HG02870 (cell line): ENCODE results near the gene PAXX.

Experiments
- ATAC-seq: cut with Tn5 transposase; IDR thresholded peaks from one replicate; pipeline ENCODE4 v1.9.1; 2021; ENCODE audit warnings: mild to moderate bottlenecking, moderate library complexity; ENCODE audit not compliant: unreplicated experiment

Gene PAXX

GRCh38 chr9:136991993-136992818 is at the start of gene PAXX:
TSS of gene PAXX (plus strand) at chr9:136992422. CDS start at chr9:136992444, 22 bp downstream.
- ATAC-seq, result no peak

GRCh38 chr9:136942881-136943230 is 49.4 kb upstream of the PAXX start:
- no peak for ATAC-seq

- ATAC-seq, result peak; percentile 7
Measured at GRCh38 chr9:136943291-136944211, 48.7 kb upstream of the PAXX start.

GRCh38 chr9:136944212-136944518 is 48.1 kb upstream of the PAXX start:
- peak; percentile 35 for ATAC-seq

- ATAC-seq, result peak; percentile 67
Measured at GRCh38 chr9:136944519-136945332, 47.5 kb upstream of the PAXX start, which contains the start of the genes C8G and FBXW5. TSS of gene C8G (plus strand) at chr9:136945243. CDS start at chr9:136945321, 78 bp downstream. TSS of gene FBXW5 (minus strand) at chr9:136944738. CDS start at chr9:136944083, 655 bp downstream.

GRCh38 chr9:136945333-136946227 is 46.6 kb upstream of the PAXX start:
- no peak for ATAC-seq

GRCh38 chr9:136946228-136947027 is 45.8 kb upstream of the PAXX start:
- no peak for ATAC-seq

GRCh38 chr9:136947028-136947891 is 45.0 kb upstream of the PAXX start:
- no peak for ATAC-seq

GRCh38 chr9:136947955-136948510 is 44.2 kb upstream of the PAXX start:
- ATAC-seq, result no peak

GRCh38 chr9:136949239-136949816 is 42.9 kb upstream of the PAXX start:
- ATAC-seq, result no peak

GRCh38 chr9:136949817-136950655 is 42.2 kb upstream of the PAXX start:
- peak; percentile 78 for ATAC-seq

- ATAC-seq, result no peak
Measured at GRCh38 chr9:136950656-136951276, 41.5 kb upstream of the PAXX start.

- ATAC-seq, result no peak
Measured at GRCh38 chr9:136951541-136952320, 40.5 kb upstream of the PAXX start, which contains the start of gene LCN12. TSS of gene LCN12 (plus strand) at chr9:136952273. CDS start at chr9:136952328, 55 bp downstream.

GRCh38 chr9:136952321-136952850 is 39.8 kb upstream of the PAXX start:
- ATAC-seq, result no peak
